ENCODE results near the gene PITPNC1. TPM values are rescaled to one million over a fixed set of nuclear protein-coding genes. Genes with fewer than 3 reads are reported as not detected.

The PITPNC1 gene
- total and polyA plus RNA-seq, 2 donors (not counting 3 experiments of a cell fraction or from before 2014, with no cell fraction given), result 2.4 to 9.6 TPM

GRCh38 chr17:67449065-67449464, 72.0 kb downstream of the PITPNC1 start:
- H4K20me1 ChIP-seq (replicated peaks; ENCODE audit: control insufficient read depth, extremely low read depth, insufficient read depth, low read length), result no peaks in the 10 kb centered on the region
- no peak overlapping the region for H3K9ac ChIP-seq (replicated peaks; ENCODE audit: extremely low read depth, insufficient read depth, low read length)
- H3K9me3 ChIP-seq (replicated peaks; ENCODE audit: control insufficient read depth, insufficient read depth, low read length), result no peaks in the 10 kb centered on the region
- no peaks in the 10 kb centered on the region for H3K27me3 ChIP-seq (ENCODE audit: control insufficient read depth in 2 of 2, insufficient read depth in 2 of 2, low read length in 2 of 2)
- H3K4me1 ChIP-seq (ENCODE audit: control insufficient read depth, extremely low read depth, insufficient read depth, low read length), result peaks cover 9% of the 10 kb centered on the region
- H3K36me3 ChIP-seq (ENCODE audit: control insufficient read depth in 2 of 2, extremely low read depth in 1 of 2, insufficient read depth in 2 of 2, low read length in 2 of 2), result no peaks in the 10 kb centered on the region
- dilution Hi-C loops (cut with MboI; ENCODE audit: extremely low pct_ligation_motif_present, low sequenced_read_pairs), result no loop called here
- POLR2A ChIA-PET, result no interaction called here
- peak; percentile 44 for DNase-seq (ENCODE audit: low read depth, low spot score)
- peak overlapping the region; percentile 57 for H3K4me2 ChIP-seq (ENCODE audit: insufficient read depth, low read length)
- peak; percentile 72 for FAIRE-seq
- no peak overlapping the region for H3K4me3 ChIP-seq (replicated peaks in 1 of 3; ENCODE audit: insufficient read depth in 1 of 3, low read depth in 1 of 3, low read length in 3 of 3)
- TF ChIP-seq CTCF (IDR thresholded peaks at IDR 0.05; ENCODE audit: extremely low read depth in 1 of 2, insufficient read depth in 1 of 2, low read depth in 1 of 2, low read length in 2 of 2), result no peak
- no peak for TF ChIP-seq EZH2 (IDR thresholded peaks at IDR 0.05; ENCODE audit: borderline replicate concordance, low read depth, low read length, severe bottlenecking)
- TF ChIP-seq POLR2A (IDR thresholded peaks at IDR 0.05; ENCODE audit: low read depth, low read length), result no peak
- TF ChIP-seq FOS (IDR thresholded peaks at IDR 0.05; ENCODE audit: borderline replicate concordance, insufficient read depth, low read length), result no peak
- peak; percentile 55 for TF ChIP-seq GATA2 (IDR thresholded peaks at IDR 0.05; ENCODE audit: insufficient read depth, insufficient read length, low read depth, low read length)
- CTCF ChIA-PET, result interaction anchor here (0.6 to 1.6 kb wide), 3 partner anchors 14 to 33 kb away, joined by 3 to 7 read pairs (median 4); no protein-coding TSS in a partner anchor
- intact Hi-C loops (cut with micrococcal nuclease), result no loop called here
- peak overlapping the region; percentile 71 for H2AFZ ChIP-seq (ENCODE audit: low read depth, low read length)
- no TSS peak for BruUV-seq (replicated peaks)
- no peaks in the 10 kb centered on the region for H3K9me1 ChIP-seq (replicated peaks; ENCODE audit: control insufficient read depth, extremely low read depth, insufficient read depth, low read length)
- no peaks in the 10 kb centered on the region for H3K79me2 ChIP-seq (ENCODE audit: control insufficient read depth, insufficient read depth, low read length)
- no peak overlapping the region for H3K27ac ChIP-seq (ENCODE audit: insufficient read depth, low read depth, low read length)

Data from endothelial cell of umbilical vein (primary cell).